Hepatocyte (in vitro differentiated cells): ENCODE measurements around the gene TNFRSF21. TPM values are rescaled to one million over a fixed set of nuclear protein-coding genes. Genes with fewer than 3 reads are reported as not detected.

Experiments
- DNase-seq: peaks from one replicate; pipeline ENCODE4 v3.0.0-alpha.2; 2016; ENCODE audit warnings: low spot score
- H2AFZ ChIP-seq: fragments of 200-600 bp; sonication (generic); 2 replicates; pipeline ENCODE4 v1.6.0; 2016; ENCODE audit warnings: antibody characterized with exemption, mild to moderate bottlenecking
- H3K27ac ChIP-seq: fragments of 200-600 bp; sonication (generic); 2 replicates; pipeline ENCODE4 v1.5.1; 2016; ENCODE audit warnings: mild to moderate bottlenecking
- H3K27me3 ChIP-seq: fragments of 200-600 bp; sonication (generic); 2 replicates; pipeline ENCODE4 v1.6.1; 2016
- H3K36me3 ChIP-seq: fragments of 200-600 bp; sonication (generic); replicated peaks from 2 replicates; pipeline ENCODE4 v1.5.1; 2016; ENCODE audit warnings: low read depth; ENCODE audit not compliant: insufficient read depth
- H3K4me1 ChIP-seq: fragments of 200-600 bp; sonication (generic); 2 replicates; pipeline ENCODE4 v1.5.1; 2016; ENCODE audit warnings: mild to moderate bottlenecking, moderate library complexity; ENCODE audit not compliant: insufficient read depth
- H3K4me2 ChIP-seq: fragments of 200-600 bp; sonication (generic); 2 replicates; pipeline ENCODE4 v1.6.0; 2016
- H3K4me3 ChIP-seq: fragments of 200-600 bp; sonication (generic); 2 replicates; pipeline ENCODE4 v1.5.1; 2016; ENCODE audit warnings: mild to moderate bottlenecking
- H3K79me2 ChIP-seq: fragments of 200-600 bp; sonication (generic); 2 replicates; pipeline ENCODE4 v1.6.0; 2017; ENCODE audit warnings: mild to moderate bottlenecking
- H3K9me2 ChIP-seq: fragments of 200-600 bp; sonication (generic); replicated peaks from 2 replicates; pipeline ENCODE4 v1.6.0; 2017; ENCODE audit warnings: mild to moderate bottlenecking; ENCODE audit not compliant: insufficient read depth
- H3K9me3 ChIP-seq: fragments of 200-600 bp; sonication (generic); 2 replicates; pipeline ENCODE4 v1.5.1; 2016; ENCODE audit warnings: low read depth, mild to moderate bottlenecking
- H4K20me1 ChIP-seq: fragments of 200-600 bp; sonication (generic); 2 replicates; pipeline ENCODE4 v1.6.0; 2016; ENCODE audit warnings: mild to moderate bottlenecking; ENCODE audit not compliant: insufficient read depth, poor library complexity, severe bottlenecking
- CTCF ChIP-seq: fragments of 200-600 bp; sonication (generic); IDR thresholded peaks from 2 replicates; pipeline ENCODE4 v1.5.1; 2016; ENCODE audit warnings: antibody characterized with exemption, mild to moderate bottlenecking; ENCODE audit not compliant: poor library complexity
- EZH2 ChIP-seq: fragments of 200-600 bp; sonication (generic); IDR thresholded peaks from 2 replicates; pipeline ENCODE4 v1.6.1; 2016; ENCODE audit warnings: antibody characterized with exemption, mild to moderate bottlenecking, borderline replicate concordance
- EZH2phosphoT487 ChIP-seq: fragments of 200-600 bp; sonication (generic); IDR thresholded peaks from one replicate; pipeline ENCODE4 v1.6.1; 2018; ENCODE audit warnings: antibody characterized with exemption, mild to moderate bottlenecking, low read depth, moderate library complexity; ENCODE audit not compliant: unreplicated experiment, severe bottlenecking
- WGBS: methylation state at CpG from one replicate; pipeline ENCODE4 v1.1.6; 2016; ENCODE audit warnings: low lambda C conversion rate; ENCODE audit errors: missing lambda C conversion rate; 5-methylcytosine and 5-hydroxymethylcytosine counted together
- polyA plus RNA-seq: library from polyadenylated mRNA; unstranded; fragments of >200 nt; fragmentation: Nextera tagmentation; extraction: Ambion mirVana; gene quantifications from 2 replicates; pipeline ENCODE4 v1.2.1, GENCODE V29; 2016
- total RNA-seq: library from RNA; depleted of rRNA; stranded (reverse); fragments of >200 nt; gene quantifications from 2 replicates; pipeline ENCODE4 v1.2.3, GENCODE V29; 2014

TNFRSF21 gene
- total and polyA plus RNA-seq, 2 experiments from 2014 or later, result 52.1 to 104 TPM

DNA sequence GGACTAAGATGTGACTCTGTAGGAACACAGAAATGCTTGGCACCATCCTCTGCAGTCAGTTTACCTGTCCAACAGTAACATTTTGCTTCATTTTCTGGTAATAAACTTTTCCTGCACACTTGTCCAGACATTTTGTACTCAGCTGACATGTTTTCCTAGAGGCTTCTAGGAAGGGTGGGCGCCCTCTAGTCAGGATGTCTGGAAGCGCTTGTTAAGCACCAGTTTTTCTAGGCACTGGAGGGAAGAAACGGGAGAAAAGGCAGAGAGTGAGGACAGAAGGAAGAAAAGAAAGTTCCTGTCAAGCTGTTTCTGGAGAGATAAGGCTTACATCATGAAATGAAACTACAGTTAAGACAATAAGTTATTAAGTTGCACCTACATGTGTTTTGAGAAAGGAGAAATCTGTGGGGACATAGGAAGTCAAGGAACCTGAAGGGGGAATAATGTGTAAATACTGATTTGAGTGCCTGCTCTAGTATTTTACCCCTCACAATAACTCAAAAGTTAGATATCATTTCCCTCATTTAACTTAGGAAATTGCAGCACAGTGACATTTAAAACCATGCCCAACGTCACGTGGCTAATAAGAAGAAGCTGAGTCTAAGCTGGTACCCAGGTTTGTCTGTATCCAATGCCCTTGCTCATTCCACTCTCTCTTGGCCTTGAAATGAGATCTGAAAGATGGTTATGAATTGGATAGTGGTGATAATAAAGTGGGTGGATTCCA lies 42.7 kb upstream of the TNFRSF21 start:
- H2AFZ ChIP-seq, result no peak overlapping the region
- TF ChIP-seq EZH2 (no peak), CTCF (no peak), EZH2phosphoT487 (no peak)
- H3K9me2 ChIP-seq, result no peaks in the 10 kb centered on the region
- WGBS, result 87% methylated on average over 5 of the region's 5 CpGs
- no peak for DNase-seq
- H3K4me1 ChIP-seq, result no peaks in the 10 kb centered on the region
- H3K4me3 ChIP-seq, result no peak overlapping the region
- H4K20me1 ChIP-seq, result no peaks in the 10 kb centered on the region
- no peaks in the 10 kb centered on the region for H3K9me3 ChIP-seq
- no peaks in the 10 kb centered on the region for H3K27me3 ChIP-seq
- no peaks in the 10 kb centered on the region for H3K36me3 ChIP-seq
- H3K27ac ChIP-seq, result no peak overlapping the region
- no peaks in the 10 kb centered on the region for H3K79me2 ChIP-seq
- no peak overlapping the region for H3K4me2 ChIP-seq

GRCh38 chr6:47351621-47352020 lies 41.9 kb upstream of the TNFRSF21 start:
- Histone ChIP-seq H3K9me2 (no peaks in the 10 kb centered on the region), H3K9me3 (no peaks in the 10 kb centered on the region), H3K36me3 (no peaks in the 10 kb centered on the region), H3K4me1 (no peaks in the 10 kb centered on the region), H2AFZ (no peak overlapping the region), H3K27me3 (no peaks in the 10 kb centered on the region), H3K27ac (no peak overlapping the region), H3K79me2 (no peaks in the 10 kb centered on the region), H3K4me2 (no peak overlapping the region), H4K20me1 (no peaks in the 10 kb centered on the region), H3K4me3 (no peak overlapping the region)
- TF ChIP-seq CTCF (no peak), EZH2phosphoT487 (no peak), EZH2 (no peak)
- no peak for DNase-seq

- DNase-seq, result no peak
- Histone ChIP-seq H4K20me1 (no peaks in the 10 kb centered on the region), H2AFZ (no peak overlapping the region), H3K9me2 (no peaks in the 10 kb centered on the region), H3K4me3 (no peak overlapping the region), H3K4me1 (no peaks in the 10 kb centered on the region), H3K79me2 (no peaks in the 10 kb centered on the region), H3K27ac (no peak overlapping the region), H3K36me3 (no peaks in the 10 kb centered on the region), H3K4me2 (no peak overlapping the region), H3K9me3 (no peaks in the 10 kb centered on the region), H3K27me3 (no peaks in the 10 kb centered on the region)
- no peak for TF ChIP-seq CTCF
- TF ChIP-seq EZH2phosphoT487, result no peak
- 87% methylated on average over 2 of the region's 2 CpGs for WGBS
Observed at GRCh38 chr6:47349931-47350330, 40.2 kb upstream of the TNFRSF21 start.
